Midbrain (tissue), 1 donor: Measurements from ENCODE around the gene VIP.

Experiments used
- DNase-seq: peaks from one replicate; lab custom pipeline; 2025; lab: John Stamatoyannopoulos, UW

VIP gene

GRCh38 chr6:152776833-152777232 lies 26.2 kb downstream of the VIP start:
- no peak for DNase-seq

DNA sequence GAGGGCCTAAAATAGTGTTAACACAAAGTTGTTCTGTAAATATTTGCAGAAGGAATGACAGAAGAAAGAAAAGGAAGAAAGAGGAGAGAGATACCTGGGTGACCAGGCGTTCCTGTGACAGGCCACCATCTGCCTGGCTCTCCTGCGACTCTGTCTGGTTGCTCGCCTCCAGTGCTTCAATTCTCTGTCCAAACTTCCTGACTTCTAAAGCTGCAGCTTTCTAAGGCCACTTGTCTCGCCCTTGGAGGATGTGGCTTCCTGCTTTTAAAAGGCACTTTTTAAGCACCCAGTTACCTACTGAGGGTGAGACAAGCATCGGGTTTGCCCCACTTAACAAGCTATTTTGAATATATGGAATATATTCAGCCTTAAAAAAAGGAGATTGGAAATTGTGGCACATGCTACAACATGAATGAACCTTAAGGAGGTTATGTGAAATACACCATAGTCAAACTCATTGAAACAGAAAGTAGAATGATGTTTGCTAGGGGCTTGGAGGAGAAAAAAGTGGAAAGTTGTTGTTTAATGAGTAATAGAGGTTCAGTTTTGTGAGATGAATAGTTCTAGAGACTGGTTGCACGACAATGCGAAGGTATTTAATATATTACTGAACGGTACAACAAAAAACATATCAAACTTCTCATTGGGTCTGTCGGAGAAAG lies 32.8 kb downstream of the VIP start:
- DNase-seq = no peak

DNA sequence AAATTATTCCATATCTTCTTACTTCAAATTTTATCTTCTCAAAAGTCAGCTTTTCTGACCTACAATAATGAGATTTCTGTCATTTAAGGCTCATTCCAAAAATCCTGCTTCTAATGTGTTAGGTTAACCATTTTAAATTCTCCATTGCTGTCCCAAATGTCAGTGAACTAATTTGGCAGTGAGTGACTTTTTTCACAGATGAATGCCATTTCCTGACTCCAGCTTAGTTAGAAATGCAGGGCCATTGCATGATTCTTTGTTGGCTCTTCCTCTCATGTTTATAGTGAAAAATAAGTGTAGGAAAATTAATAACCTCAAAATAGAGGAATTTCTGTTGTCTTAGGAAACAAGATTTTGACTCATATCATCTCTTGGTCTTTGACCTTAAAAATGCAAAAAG lies 44.1 kb downstream of the VIP start:
- DNase-seq = no peak

DNA sequence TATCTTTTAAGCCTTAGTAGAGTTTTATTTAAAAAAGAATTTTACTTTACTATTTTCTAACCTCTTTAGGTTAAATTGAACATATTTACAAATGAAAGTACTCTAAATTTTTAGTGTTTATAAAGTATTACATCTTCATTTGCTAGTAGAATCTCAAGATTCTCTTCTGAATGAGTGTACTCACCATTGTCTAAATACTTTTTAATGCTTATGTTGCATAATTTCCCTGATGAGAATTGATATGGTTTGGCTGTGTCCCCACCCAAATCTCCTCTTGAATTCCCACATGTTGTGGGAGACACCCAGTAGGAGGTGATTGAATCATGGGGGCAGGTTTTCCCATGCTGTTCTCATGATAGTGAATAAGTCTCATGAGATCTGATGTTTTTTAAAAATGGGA lies 53.6 kb downstream of the VIP start:
- no peak for DNase-seq
